Aorta (tissue), 5 donors: ENCODE data around the gene GCSAML. TPM values are rescaled to one million over a fixed set of nuclear protein-coding genes. Genes with fewer than 3 reads are reported as not detected.
"Not testable (repeated sequence)": the region's sequence is repeated elsewhere in the genome, so short reads cannot be mapped to it uniquely, and the experiment has no call there.

Source experiments
- ATAC-seq: fragments of 200-7000 bp; cut with Tn5 transposase; one replicate; pipeline ENCODE4 v1.9.1; 2022; ENCODE audit warnings: moderate library complexity; ENCODE audit not compliant: low FRiP score
- DNase-seq, 2 donors: peaks; one replicate each; pipeline ENCODE4 v3.0.0-alpha.2; 2020
- H3K27ac ChIP-seq, 2 donors: one replicate each; pipeline ENCODE4 v1.5.1; 2013; ENCODE audit warnings: low read length in 2 of 2, mild to moderate bottlenecking in 2 of 2, moderate library complexity in 2 of 2, control low read depth in 1 of 2, inconsistent platforms in 1 of 2, low read depth in 1 of 2
- H3K27me3 ChIP-seq, 2 donors: one replicate each; pipeline ENCODE4 v1.6.1; 2013; ENCODE audit warnings: control low read depth in 1 of 2, low read length in 1 of 2, mild to moderate bottlenecking in 1 of 2, moderate library complexity in 1 of 2; ENCODE audit not compliant: insufficient read depth in 2 of 2, control insufficient read depth in 1 of 2
- H3K36me3 ChIP-seq, 2 donors: one replicate each; pipeline ENCODE4 v1.6.1; 2013; ENCODE audit warnings: control low read depth in 1 of 2, low read length in 1 of 2, mild to moderate bottlenecking in 1 of 2; ENCODE audit not compliant: insufficient read depth in 2 of 2, control insufficient read depth in 1 of 2
- H3K4me1 ChIP-seq, 2 donors: one replicate each; pipeline ENCODE4 v1.6.1; 2013; ENCODE audit warnings: low read length in 2 of 2, control low read depth in 1 of 2, mild to moderate bottlenecking in 1 of 2, moderate library complexity in 1 of 2; ENCODE audit not compliant: insufficient read depth in 2 of 2, control insufficient read depth in 1 of 2
- H3K4me3 ChIP-seq, 2 donors: one replicate each; pipeline ENCODE4 v1.5.1; 2013; ENCODE audit warnings: low read length in 2 of 2, control low read depth in 1 of 2, mild to moderate bottlenecking in 1 of 2
- H3K9me3 ChIP-seq: one replicate; pipeline ENCODE4 v1.6.1; 2013; ENCODE audit warnings: mild to moderate bottlenecking, low read length; ENCODE audit not compliant: control insufficient read depth
- WGBS, 2 donors: extraction: QIAGEN DNeasy Blood & Tissue Kit; methylation state at CpG; one replicate each; pipeline ENCODE4 v1.1.7; 2013; 5-methylcytosine and 5-hydroxymethylcytosine counted together
- intact Hi-C, 2 donors: fragments of 100-400 bp; cut with DNase I; formaldehyde crosslinking; loops; one replicate each; pipeline versions ENCODE4 v1.14.2 to v1.15.0; 2022
- long read RNA-seq, 2 donors: library from polyadenylated mRNA; unstranded; transcript quantifications; one replicate each; pipeline ENCODE4 v2.0.0, GENCODE V29; 2020 to 2021
- polyA plus RNA-seq, 2 donors: library from polyadenylated mRNA; stranded (reverse); fragments of 200-250 nt; gene quantifications; one replicate each; pipeline ENCODE4 v1.2.3, GENCODE V29; 2013
- total RNA-seq, 2 donors: library from RNA; stranded (reverse); fragmentation: NEBNext Ultra II Directional; extraction: Animal tissue kit (Norgen Biotek cat#: 25700); gene quantifications; one replicate each; pipeline ENCODE4 v1.2.1, GENCODE V29; 2021
- donor health status: healthy with polysubstance abuse.
- donor health status: Bipolar disorder and iron deficiency.
- donor health status: DM: no; HTN: no; CAD: no.
- donor health status: DM: no; HTN: no; CAD: no.
- donor health status: DM: yes; HTN: yes; CAD: no.

The GCSAML gene
- under 1 TPM; 0.06 to 0.81 TPM for total RNA-seq
- not detected for polyA plus RNA-seq
- long read RNA-seq, donor 1: 0 reads
- long read RNA-seq, donor 2: 0 reads

- intact Hi-C loops: no loop called here
- Histone ChIP-seq H3K9me3 (no peaks in the 10 kb centered on the region), H3K4me3 (no peak within 1 kb of the TSS), H3K4me1 (no peaks in the 10 kb centered on the region), H3K27me3 (no peaks in the 10 kb centered on the region), H3K27ac (no peak within 1 kb of the TSS), H3K36me3 (no peaks in the 10 kb centered on the region)
- 82 to 87% methylated on average over 13 of the region's 13 CpGs for WGBS, 2 donors
- no peak for DNase-seq
- no peak for ATAC-seq
Measured at GRCh38 chr1:247548769-247549182, at the start of gene GCSAML. Gene GCSAML, plus strand, starts transcription at chr1:247549134. Its CDS starts 58 bp downstream, at chr1:247549192.

- no peaks in the 10 kb centered on the region for H3K36me3 ChIP-seq
- no peak overlapping the region for H3K27ac ChIP-seq
- 55 to 72% methylated on average over 3 of the region's 3 CpGs for WGBS, 2 donors
- no peak overlapping the region for H3K4me3 ChIP-seq
- no peaks in the 10 kb centered on the region for H3K4me1 ChIP-seq
- DNase-seq: no peak
- ATAC-seq: no peak
- intact Hi-C loops: no loop called here
- H3K27me3 ChIP-seq: no peaks in the 10 kb centered on the region
- H3K9me3 ChIP-seq: no peaks in the 10 kb centered on the region
Measured at GRCh38 chr1:247500865-247501264, 48.1 kb upstream of the GCSAML start.

GRCh38 chr1:247506831-247507230 lies 42.1 kb upstream of the GCSAML start:
- no peak overlapping the region for H3K4me3 ChIP-seq
- no peak for DNase-seq
- H3K27ac ChIP-seq: no peak overlapping the region
- no peaks in the 10 kb centered on the region for H3K9me3 ChIP-seq
- intact Hi-C loops: no loop called here
- no peak for ATAC-seq
- WGBS, 2 donors: 32 to 34% methylated on average over 3 of the region's 3 CpGs
- no peaks in the 10 kb centered on the region for H3K27me3 ChIP-seq
- no peaks in the 10 kb centered on the region for H3K4me1 ChIP-seq
- no peaks in the 10 kb centered on the region for H3K36me3 ChIP-seq

- no peaks in the 10 kb centered on the region for H3K36me3 ChIP-seq
- H3K4me1 ChIP-seq: no peaks in the 10 kb centered on the region
- H3K27me3 ChIP-seq: no peaks in the 10 kb centered on the region
- peak; percentile 36 for ATAC-seq
- no peak overlapping the region for H3K27ac ChIP-seq
- WGBS, 2 donors: 43 to 49% methylated on average over 72 of the region's 72 CpGs
- H3K4me3 ChIP-seq: no peak overlapping the region
- no peak for DNase-seq
- no peaks in the 10 kb centered on the region for H3K9me3 ChIP-seq
- intact Hi-C loops: no loop called here
Measured at GRCh38 chr1:247517795-247518612, 30.9 kb upstream of the GCSAML start.

GRCh38 chr1:247518613-247518891 lies 30.4 kb upstream of the GCSAML start:
- no peaks in the 10 kb centered on the region for H3K27me3 ChIP-seq
- DNase-seq (no peak), ATAC-seq (no peak)
- H3K4me3 ChIP-seq: no peak overlapping the region
- WGBS, 2 donors: 75 to 76% methylated on average over 19 of the region's 19 CpGs
- no peaks in the 10 kb centered on the region for H3K4me1 ChIP-seq
- H3K27ac ChIP-seq: no peak overlapping the region
- intact Hi-C loops: no loop called here
- H3K36me3 ChIP-seq: no peaks in the 10 kb centered on the region
- H3K9me3 ChIP-seq: no peaks in the 10 kb centered on the region

DNA sequence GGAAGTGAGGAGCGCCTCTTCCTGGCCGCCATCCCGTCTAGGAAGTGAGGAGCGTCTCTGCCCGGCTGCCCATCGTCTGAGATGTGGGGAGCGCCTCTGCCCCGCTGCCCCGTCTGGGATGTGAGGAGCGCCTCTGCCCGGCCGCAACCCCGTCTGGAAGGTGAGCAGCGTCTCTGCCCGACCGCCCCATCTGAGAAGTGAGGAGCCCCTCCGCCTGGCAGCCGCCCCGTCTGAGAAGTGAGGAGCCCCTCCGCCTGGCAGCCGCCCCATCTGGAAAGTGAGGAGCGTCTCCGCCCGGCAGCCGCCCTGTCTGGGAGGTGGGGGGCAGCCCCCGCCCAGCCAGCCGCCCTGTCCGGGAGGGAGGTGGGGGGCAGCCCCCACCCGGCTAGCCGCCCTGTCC lies 27.0 kb upstream of the GCSAML start:
- not testable (repeated sequence) for DNase-seq
- WGBS, 2 donors: 92% methylated on average over 8 to 27 of the region's 30 CpGs

GRCh38 chr1:247528812-247529474 lies 20.0 kb upstream of the GCSAML start:
- Histone ChIP-seq H3K9me3 (peaks cover 2% of the 10 kb centered on the region), H3K4me1 (no peaks in the 10 kb centered on the region), H3K36me3 (no peaks in the 10 kb centered on the region), H3K27me3 (no peaks in the 10 kb centered on the region), H3K4me3 (no peak overlapping the region), H3K27ac (no peak overlapping the region)
- DNase-seq (no peak), ATAC-seq (no peak)
- 60 to 65% methylated on average over 2 of the region's 2 CpGs for WGBS, 2 donors
- intact Hi-C loops: no loop called here

More for the DNA sequence above, 27.0 kb upstream of the GCSAML start:
- H3K36me3 ChIP-seq, ATAC-seq, H3K4me3 ChIP-seq, H3K9me3 ChIP-seq, H3K27ac ChIP-seq, H3K27me3 ChIP-seq, H3K4me1 ChIP-seq, intact Hi-C loops: not testable (repeated sequence)

DNA sequence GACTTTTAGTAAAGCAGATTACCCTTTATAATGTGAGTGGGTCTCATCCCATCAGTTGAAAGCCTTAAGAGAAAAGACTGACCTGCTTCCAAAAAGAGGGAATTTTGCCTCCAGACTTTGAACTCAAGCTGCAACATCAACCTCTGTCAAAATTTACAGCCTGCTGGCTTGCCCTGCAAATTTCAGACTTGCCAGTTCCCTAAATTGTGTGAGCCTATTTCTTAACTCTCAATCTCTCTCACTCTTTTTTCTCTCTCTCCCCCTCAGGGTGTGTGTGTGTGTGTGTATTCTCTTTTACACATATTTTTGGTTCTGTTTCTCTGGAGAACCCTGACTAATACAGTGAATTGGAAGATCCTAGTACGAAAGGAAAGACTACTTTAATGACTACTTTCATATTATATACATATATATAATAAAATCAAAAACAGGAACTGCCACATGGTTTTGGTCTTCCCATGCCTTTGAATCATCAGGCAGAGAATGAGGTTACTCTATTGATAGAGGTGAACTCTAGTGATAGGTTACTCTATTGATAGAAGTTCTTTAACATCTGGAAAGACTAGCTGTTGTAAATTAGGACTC lies 19.1 kb upstream of the GCSAML start:
- no peaks in the 10 kb centered on the region for H3K27me3 ChIP-seq
- DNase-seq (no peak), ATAC-seq (no peak)
- H3K9me3 ChIP-seq: no peaks in the 10 kb centered on the region
- H3K4me3 ChIP-seq: no peak overlapping the region
- H3K27ac ChIP-seq: no peak overlapping the region
- no peaks in the 10 kb centered on the region for H3K36me3 ChIP-seq
- WGBS, 2 donors: 84 to 85% methylated on average over 1 of the region's 1 CpG
- H3K4me1 ChIP-seq: no peaks in the 10 kb centered on the region
- intact Hi-C loops: no loop called here
